Cardiac muscle cell (in vitro differentiated cells and primary cell): ENCODE measurements around the gene HOATZ. TPM values are rescaled to one million over a fixed set of nuclear protein-coding genes. Genes with fewer than 3 reads are reported as not detected.

Source experiments
- DNase-seq, 2 donors: peaks; one replicate each; pipeline versions ENCODE4 v3.0.0 to v3.0.0-alpha.2; 2010 to 2017; ENCODE audit warnings: low read depth in 1 of 2, low spot score in 1 of 2
- H3K27ac ChIP-seq: fragments of 200-600 bp; sonication (generic); 2 replicates; pipeline ENCODE4 v1.5.1; 2016
- H3K27me3 ChIP-seq: fragments of 200-600 bp; sonication (generic); 2 replicates; pipeline ENCODE4 v1.6.0; 2016; ENCODE audit warnings: control low read depth
- H3K36me3 ChIP-seq: fragments of 200-600 bp; sonication (generic); 2 replicates; pipeline ENCODE4 v1.5.1; 2016; ENCODE audit warnings: control low read depth
- H3K4me1 ChIP-seq: fragments of 200-600 bp; sonication (generic); 2 replicates; pipeline ENCODE4 v1.8.1; 2017; ENCODE audit warnings: low read depth, mild to moderate bottlenecking, mixed run types
- H3K4me3 ChIP-seq: fragments of 200-600 bp; sonication (generic); 2 replicates; pipeline ENCODE4 v1.5.1; 2016; ENCODE audit warnings: mild to moderate bottlenecking
- H3K9me3 ChIP-seq: fragments of 200-600 bp; sonication (generic); 2 replicates; pipeline ENCODE4 v1.5.1; 2017; ENCODE audit warnings: low read depth, mild to moderate bottlenecking, control low read depth
- polyA plus RNA-seq: library from polyadenylated mRNA; unstranded; fragments of >200 nt; fragmentation: Nextera tagmentation; extraction: Ambion mirVana; gene quantifications from 2 replicates; pipeline ENCODE4 v1.2.1, GENCODE V29; 2016
- total RNA-seq: library from RNA; depleted of rRNA; stranded (reverse); fragments of >200 nt; gene quantifications from 2 replicates; pipeline ENCODE4 v1.2.3, GENCODE V29; 2016
- TF ChIP-seq, protein P1 (sequence below): IDR thresholded peaks from 2 replicates; pipeline ENCODE4 v1.5.1; 2012; ENCODE audit warnings: low read depth, mild to moderate bottlenecking, low read length

Gene HOATZ
- total and polyA plus RNA-seq, 2 experiments from 2014 or later, result not detected

DNA sequence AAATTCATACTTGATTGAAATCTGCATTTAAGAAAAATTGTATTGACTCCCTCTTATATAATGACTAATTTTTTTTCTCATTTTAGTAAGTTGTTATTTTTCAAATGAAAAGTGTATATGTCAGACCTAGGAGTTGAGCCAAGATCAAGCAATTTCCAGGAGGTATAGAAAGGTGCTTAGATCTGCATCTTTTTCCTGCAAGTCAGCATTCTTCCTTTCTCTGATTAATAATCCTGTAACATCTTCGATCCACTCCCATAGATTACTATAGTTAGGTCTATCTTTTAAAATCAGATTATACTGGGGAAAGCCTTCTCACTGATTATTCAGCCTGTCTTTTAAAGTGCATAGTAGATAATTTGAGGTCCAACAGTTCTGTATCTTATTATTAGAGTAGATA, 12.7 kb downstream of the HOATZ start:
- Histone ChIP-seq H3K27ac (no peak overlapping the region), H3K27me3 (no peaks in the 10 kb centered on the region), H3K4me1 (no peaks in the 10 kb centered on the region), H3K36me3 (no peaks in the 10 kb centered on the region), H3K4me3 (no peak overlapping the region), H3K9me3 (no peaks in the 10 kb centered on the region)
- no peak for DNase-seq
- TF ChIP-seq, protein P1, sequence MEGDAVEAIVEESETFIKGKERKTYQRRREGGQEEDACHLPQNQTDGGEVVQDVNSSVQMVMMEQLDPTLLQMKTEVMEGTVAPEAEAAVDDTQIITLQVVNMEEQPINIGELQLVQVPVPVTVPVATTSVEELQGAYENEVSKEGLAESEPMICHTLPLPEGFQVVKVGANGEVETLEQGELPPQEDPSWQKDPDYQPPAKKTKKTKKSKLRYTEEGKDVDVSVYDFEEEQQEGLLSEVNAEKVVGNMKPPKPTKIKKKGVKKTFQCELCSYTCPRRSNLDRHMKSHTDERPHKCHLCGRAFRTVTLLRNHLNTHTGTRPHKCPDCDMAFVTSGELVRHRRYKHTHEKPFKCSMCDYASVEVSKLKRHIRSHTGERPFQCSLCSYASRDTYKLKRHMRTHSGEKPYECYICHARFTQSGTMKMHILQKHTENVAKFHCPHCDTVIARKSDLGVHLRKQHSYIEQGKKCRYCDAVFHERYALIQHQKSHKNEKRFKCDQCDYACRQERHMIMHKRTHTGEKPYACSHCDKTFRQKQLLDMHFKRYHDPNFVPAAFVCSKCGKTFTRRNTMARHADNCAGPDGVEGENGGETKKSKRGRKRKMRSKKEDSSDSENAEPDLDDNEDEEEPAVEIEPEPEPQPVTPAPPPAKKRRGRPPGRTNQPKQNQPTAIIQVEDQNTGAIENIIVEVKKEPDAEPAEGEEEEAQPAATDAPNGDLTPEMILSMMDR, result no peak

DNA sequence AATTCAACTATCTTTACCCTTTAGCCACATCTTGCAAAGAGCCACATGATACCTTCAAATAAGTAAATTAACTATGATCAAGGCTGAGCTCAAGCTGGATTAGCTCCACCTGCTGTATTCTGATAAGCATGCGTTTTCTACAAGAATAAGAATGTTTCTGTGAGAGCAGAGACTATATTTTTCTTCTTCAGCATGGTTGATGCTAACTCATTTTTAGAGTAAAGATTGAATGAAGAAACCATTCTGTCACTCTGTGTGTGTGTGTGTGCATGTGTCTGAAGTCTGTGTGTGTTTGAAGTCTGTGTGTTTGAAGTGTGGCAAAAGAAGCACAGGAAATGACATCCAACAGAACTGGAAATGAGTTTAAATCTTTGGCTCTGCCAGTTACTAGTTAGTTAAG, 14.0 kb downstream of the HOATZ start:
- Histone ChIP-seq H3K36me3 (no peaks in the 10 kb centered on the region), H3K9me3 (no peaks in the 10 kb centered on the region), H3K4me1 (no peaks in the 10 kb centered on the region), H3K27ac (no peak overlapping the region), H3K4me3 (no peak overlapping the region), H3K27me3 (peaks cover under 1% of the 10 kb centered on the region)
- DNase-seq, result no peak
- TF ChIP-seq, protein P1, result no peak

DNA sequence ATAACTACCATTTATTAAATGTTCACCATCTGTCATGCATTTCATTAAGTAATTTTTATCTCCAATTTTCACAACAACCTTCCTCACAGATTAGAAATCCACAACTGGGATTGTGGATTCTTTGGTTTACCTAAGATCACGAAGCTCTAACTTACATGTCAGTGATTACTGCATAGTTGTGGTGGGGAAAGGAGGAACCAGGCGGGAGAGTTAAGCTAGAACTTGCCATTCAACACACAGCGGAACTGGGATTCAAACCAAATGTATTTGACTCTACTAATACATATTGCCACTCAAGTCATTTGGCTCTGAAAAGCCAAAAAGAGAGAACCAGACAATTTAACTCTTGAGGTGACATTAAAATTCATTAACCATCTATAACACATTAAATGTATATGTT, 15.5 kb downstream of the HOATZ start:
- no peak overlapping the region for H3K4me3 ChIP-seq
- no peaks in the 10 kb centered on the region for H3K36me3 ChIP-seq
- peak in 1 of 2 donors; percentile 52 for DNase-seq
- no peak overlapping the region for H3K27ac ChIP-seq
- no peaks in the 10 kb centered on the region for H3K9me3 ChIP-seq
- no peaks in the 10 kb centered on the region for H3K4me1 ChIP-seq
- TF ChIP-seq, protein P1, result no peak
- peaks cover 7% of the 10 kb centered on the region for H3K27me3 ChIP-seq

DNA sequence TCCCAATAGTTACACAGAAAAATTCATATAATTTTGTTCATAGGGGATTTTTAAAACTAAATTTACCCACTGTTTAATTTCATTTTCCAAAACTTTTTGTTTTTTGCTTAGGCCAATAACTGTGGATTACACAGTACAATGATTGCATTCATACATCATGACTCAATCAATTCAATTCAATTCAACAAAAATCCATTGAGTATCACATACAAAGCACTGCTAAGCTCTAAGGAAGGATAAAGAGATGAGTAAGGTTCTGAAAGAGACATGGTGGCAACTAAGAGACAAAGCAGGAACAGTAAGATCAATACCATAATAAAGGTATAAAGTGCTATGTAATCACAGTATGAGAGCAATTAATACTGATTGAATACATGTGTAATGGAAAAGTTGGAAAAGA, 16.6 kb downstream of the HOATZ start:
- Histone ChIP-seq H3K4me1 (no peaks in the 10 kb centered on the region), H3K9me3 (no peaks in the 10 kb centered on the region), H3K36me3 (no peaks in the 10 kb centered on the region), H3K4me3 (no peak overlapping the region), H3K27me3 (peaks cover 7% of the 10 kb centered on the region), H3K27ac (no peak overlapping the region)
- TF ChIP-seq, protein P1, result no peak
- no peak for DNase-seq

DNA sequence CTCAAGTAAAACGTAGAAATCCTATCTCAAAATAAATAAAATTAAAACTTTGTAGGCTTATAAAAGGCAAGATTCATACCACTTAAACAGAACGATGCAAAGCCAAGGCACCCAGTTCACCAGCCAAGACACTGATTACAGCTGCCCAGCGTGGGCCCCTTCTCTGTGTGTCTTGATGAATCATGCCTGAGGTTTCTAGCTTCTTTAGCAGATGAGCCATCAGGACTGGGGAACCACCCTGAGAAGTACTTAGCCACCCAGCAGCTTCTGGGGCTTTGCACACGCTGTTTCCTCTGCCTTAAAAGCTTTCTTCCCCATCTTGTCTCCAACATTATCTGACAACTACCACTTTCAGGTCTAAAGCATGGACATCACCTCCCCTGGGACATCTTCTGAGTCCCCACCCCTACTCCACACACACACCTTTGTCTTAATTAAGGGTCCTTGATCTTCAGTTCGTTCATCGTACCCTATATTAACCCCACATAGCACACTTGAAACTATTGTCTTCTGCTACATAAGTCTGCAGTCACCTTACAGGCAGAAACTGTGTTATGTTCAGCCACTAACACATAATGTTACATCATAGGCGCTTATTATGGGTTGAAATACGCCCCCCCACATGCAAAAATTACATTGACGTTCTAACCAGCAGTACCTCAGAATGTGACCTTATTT, 17.2 kb downstream of the HOATZ start:
- no peaks in the 10 kb centered on the region for H3K4me1 ChIP-seq
- peak in 1 of 2 donors; percentile 77 for DNase-seq
- no peak overlapping the region for H3K27ac ChIP-seq
- TF ChIP-seq, protein P1, result no peak
- peaks cover 11% of the 10 kb centered on the region for H3K27me3 ChIP-seq
- H3K9me3 ChIP-seq, result no peaks in the 10 kb centered on the region
- no peak overlapping the region for H3K4me3 ChIP-seq
- no peaks in the 10 kb centered on the region for H3K36me3 ChIP-seq
